HG03469 (cell line): ENCODE measurements around the gene ALKBH7.
"Not testable (repeated sequence)": the region's sequence is repeated elsewhere in the genome, so short reads cannot be mapped to it uniquely, and the experiment has no call there.

Experiments
- ATAC-seq: cut with Tn5 transposase; IDR thresholded peaks from one replicate; pipeline ENCODE4 v1.9.1; 2021; ENCODE audit warnings: mild to moderate bottlenecking, moderate library complexity, moderate number of reproducible peaks; ENCODE audit not compliant: unreplicated experiment

The ALKBH7 gene

DNA sequence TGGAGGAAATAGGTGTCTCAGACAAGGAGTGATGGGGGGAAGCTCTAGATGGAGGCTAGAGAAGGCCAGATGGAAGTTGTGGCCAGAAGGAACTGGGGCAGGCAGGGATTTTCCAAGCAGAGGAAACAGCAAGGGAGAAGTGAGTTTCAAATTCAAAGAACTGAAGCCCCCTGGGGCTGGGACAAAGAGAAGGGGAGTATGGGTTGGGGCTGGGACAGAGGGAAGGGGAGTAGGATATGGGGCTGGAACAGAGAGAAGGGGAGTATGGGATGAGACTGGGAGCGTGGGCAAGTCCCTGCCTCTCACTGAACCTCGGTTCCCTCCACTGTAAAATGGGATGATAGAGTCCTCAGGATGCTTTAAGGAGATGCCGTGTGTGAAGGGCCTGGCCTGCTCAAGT, 22.2 kb downstream of the ALKBH7 start:
- no peak for ATAC-seq

DNA sequence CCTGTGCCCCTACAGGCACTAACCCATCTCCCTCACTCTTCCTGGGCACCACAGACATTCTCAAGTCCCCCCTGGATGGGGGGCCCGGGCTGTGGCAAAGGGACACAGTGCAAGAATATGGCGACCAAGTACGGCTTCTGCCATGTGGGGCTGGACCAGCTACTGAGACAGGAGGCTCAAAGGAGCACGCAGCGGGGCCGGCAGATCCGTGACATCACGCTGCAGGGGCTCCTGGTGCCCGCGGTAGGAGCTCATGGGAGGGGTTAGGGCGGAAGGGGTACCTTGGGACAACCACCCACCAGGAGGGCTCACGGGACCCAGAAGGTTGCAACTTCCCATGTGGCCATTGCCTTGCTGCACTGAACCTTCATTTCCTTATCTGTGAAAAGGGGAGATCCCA, 23.7 kb downstream of the ALKBH7 start:
- ATAC-seq: no peak

DNA sequence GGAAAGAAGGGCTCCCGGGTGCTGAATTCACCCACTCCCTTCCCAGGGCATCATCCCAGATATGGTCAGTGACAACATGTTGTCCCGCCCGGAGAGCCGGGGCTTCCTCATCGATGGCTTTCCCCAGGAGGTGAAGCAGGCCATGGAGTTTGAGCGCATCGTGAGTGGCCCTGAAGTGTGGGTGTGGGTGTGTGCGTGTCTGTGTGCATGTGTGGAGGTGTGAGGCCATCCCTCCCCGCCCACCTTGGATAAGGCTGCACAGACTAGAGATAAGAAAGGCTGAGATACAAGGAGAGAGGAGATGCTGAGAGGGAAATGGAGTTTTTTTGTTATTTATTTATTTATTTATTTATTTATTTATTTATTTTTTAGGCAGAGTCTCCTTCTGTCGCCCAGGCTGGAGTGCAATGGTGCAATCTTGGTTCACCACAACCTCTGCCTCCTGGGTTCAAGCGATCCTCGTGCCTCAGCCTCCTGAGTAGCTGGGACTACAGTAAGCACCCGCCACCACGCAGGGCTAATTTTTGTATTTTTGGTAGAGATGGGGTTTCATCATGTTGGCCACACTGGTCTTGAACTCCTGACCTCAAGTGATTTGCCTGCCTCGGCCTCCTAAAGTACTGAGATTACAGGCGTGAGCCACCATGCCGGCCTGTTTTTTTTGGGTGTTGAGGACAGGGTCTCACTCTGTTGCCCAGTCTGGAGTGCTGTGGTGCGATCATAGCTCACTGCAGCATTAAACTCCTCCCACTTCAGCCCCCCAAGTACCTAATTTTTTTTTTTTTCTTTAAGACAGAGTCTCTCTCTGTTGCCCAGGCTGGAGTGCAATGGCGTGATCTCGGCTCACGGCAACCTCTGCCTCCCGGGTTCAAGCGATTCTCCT, 27.7 kb downstream of the ALKBH7 start:
- ATAC-seq: not testable (repeated sequence)

DNA sequence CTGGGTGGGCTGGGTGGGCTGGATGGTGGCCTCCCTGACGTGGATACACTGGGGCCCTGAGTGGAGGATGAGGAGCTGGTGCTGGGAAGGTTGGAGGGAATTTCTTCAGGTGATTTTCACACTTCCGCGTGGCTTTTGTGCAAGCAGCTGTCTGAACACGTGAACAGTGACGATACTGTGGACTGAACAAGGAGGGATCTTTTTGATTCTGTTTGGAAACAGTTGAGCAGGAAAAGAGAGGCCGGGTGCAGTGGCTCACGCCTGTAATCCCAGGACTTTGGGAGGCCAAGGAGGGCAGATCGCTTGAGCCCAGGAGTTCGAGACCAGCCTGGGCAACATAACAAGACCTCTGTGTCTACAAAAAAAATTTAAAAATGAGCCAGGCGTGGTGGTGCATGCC, 29.5 kb downstream of the ALKBH7 start:
- ATAC-seq: no peak

DNA sequence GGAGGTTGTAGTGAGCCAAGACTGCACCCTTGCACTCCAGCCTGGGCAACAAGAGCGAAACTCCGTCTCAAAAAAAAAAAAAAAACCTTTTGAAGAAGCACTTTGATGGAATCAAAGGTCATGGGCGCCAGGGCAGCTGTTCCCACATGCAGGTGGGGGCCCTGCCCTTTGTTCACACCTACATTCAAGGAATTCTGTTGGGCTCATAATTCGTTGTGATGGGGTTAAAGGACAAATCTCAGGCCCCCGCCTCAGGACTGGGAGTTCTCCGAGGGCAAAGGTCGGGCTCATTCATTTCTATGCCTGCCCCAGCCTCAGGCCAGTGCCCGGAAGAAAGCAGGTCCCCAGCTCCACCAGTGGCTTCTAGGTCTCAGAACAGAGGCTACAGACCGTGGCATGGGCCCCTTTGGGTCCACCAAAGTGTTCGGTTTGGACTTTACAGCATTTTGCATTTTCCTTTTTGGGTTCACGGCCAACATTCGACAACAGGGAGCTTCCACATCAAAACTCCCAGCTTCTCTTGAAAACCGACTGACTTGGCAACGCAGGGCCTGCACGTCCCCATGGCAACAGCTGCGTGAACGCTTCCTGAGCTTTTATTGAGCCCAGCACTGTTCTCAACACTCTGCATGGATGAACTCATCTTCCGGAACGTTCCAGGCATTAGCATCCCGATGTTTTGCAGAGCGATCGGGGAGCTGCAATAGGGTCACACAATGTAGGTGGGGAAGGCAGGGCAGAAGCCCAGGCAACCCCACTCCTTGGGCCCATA, 30.4 kb downstream of the ALKBH7 start:
- no peak for ATAC-seq

DNA sequence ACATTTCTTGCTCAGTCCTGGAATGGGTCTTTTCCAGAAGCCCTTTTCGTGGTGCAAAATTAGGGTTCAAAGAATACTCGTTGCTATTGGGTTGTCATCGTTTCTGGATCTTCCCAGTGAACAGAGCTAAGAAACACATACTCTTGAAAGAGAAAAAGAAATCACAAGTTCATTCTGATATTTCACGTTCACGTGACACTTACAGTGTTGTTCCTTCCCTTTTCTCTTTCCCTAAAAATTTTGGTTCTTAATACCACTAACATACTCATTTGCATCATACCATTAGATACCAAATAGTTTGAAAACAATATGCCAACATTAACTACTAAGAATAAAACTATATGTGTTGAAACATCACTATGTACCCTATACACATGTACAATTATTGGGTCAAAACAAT, 33.8 kb downstream of the ALKBH7 start:
- no peak for ATAC-seq

DNA sequence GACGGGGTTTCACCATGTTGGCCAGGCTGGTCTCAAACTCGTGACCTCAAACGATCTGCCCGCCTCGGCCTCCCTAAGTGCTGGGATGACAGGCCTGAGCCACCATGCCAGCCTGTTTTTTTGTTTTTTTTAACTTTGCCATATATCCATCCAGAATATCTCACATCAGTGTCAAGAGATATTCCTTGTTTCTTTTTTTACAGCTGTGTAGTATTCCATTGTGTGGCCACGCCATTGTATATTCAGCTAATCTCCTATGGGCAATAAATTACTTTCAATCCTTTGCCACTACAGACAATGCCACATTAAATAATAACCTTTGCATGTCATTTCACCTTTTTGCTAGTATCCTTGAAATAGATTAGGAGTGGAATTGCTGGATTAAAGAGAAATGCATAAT, 36.8 kb downstream of the ALKBH7 start:
- no peak for ATAC-seq

DNA sequence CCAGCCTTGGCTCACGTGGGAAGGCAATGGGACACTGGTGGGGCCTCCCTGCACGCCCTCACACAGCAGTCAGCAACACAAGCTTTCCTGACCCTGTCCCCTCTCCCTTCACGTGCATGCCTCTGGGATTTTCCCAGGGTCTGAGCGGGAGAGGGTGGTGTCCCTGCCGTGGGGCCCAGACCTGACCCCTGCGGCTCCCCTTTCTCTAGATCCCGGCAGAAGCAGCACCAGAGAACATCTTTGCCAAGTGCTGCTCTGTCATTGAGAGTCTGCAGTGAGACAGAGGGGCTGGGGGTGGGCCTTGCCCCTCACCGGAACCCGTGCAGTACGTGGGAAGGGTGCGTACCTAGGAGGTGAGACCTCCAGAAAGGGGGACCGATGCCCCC, 39.5 kb downstream of the ALKBH7 start:
- ATAC-seq: no peak

DNA sequence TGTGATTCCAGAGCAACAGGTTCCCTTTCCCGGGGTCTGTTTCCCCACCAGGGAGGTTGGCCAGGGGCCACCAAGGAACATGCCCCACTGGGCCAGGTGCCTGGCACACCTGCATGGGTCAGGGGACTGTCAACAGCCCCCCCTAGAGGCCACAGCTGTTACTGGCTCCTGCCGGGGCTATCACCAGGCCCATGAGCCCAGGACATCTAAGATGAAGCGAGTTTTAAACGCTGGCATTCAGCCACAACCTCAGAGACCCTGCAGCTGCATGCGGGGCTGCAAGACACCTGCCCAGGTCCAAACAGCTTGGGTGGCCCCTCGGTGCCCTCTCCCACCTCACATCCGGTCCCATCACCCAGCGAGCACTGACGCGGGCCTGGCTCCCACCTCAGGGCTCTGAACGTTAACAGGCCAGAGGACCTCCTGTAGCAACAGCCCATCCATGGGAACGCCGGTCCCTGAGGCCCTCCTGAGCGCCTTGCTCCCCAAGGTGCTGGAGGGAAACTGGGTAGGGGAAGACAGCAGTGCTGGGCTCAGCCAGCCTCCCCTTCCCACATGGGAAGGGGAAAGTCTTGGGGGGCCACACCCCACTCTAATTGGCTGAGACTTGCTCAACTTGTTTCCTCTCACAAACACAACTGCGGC, 40.0 kb downstream of the ALKBH7 start:
- ATAC-seq: no peak

DNA sequence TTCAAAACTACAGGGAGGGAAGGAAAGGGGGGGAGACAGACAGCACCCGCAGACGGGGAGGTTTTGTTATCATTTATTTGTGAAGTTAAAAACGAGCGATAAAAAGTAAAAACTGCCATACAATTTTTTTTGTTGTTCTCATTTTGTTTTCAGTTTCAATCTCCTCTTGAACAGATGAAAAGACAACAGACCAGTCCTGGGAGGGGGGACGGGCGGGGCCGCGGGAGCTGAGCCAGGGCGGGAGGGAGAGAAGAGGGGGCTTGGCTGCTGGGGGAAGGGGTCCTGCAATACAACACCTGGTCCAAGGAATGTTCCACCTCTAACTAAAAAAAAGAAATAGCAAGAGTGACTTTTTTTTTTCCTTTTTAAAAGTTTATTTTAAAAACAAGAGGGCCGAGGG, 40.7 kb downstream of the ALKBH7 start:
- no peak for ATAC-seq

DNA sequence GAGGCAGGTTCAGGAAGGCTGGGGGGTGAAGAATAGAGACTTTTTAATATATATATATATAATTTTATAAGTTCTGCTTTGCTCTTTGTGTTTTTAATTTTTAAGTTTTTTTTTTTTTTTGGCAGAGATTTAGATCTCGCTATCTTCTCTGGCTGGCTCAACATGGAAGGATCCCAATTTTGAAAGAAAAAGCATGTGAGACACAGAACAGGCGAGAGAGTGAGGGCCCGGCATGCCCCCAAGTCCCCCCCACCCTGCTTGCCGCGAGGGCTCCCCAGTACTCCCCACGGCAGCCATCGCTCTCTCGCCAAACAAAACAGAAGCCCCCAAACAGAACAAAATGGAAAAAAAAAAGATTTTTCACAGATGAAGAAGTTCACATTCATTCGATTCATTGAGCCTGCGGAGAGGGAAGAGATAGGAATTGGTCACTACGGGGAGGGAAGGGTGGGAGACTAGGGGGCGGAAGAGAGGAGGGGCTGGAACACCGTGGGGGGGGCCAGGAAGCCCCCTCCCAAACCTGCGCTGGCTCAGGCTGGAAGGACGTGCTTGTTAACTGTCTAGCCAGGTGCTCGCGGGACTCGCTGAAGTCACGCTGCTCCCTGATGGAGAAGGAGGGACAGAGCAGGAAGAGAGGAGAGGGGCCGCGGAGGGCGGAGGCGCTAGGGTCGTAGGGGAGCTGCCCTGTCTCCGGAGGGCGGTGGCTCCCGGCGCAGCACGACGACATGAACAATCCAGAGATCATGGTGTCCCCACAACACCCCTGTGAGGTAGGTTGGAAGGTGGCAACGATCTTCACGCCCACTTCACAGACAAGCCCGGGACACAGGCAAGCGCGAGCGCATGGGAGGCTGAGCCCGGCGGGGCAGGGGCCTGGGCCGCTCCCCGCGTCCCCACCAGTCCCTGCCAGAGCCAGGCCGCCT, 41.4 kb downstream of the ALKBH7 start:
- no peak for ATAC-seq

DNA sequence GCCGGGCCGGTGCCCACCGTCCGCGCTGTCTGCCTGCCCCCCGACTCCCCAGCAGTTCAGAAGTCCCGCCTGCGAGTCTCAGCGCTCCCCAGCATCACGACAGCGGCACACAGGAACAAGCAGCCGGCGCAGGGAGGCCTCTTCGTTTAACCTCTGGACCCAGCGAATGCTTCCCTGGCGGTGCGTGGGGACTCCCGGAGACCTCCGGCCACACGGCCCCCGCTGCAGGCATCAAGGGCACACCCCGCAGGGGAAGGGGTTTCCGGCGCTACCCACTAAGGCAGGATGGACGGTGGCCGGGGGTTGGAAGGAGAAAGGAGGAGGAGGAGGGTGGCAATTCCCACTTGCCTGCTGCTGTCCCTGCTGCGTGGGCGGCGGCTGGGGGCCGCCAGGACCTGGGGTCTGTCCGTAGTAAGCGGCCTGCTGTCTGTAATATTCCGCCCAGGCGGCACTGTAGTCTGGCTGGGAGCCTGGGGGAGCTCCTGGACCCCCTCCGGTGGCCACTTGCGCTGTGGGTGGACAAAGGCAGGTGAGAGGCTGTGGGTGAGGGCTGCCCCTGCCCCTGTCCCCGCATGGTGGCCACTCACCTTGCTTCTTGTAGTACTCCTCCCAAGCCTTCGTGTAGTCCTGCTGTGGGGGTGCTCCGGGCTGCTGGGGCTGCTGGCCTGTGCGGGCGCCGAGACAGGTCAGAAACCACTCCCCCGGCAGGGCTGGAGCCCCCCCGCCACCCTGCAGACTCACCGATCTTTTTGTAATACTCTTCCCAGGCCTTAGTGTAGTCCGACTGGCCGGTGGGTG, 42.4 kb downstream of the ALKBH7 start:
- ATAC-seq: no peak

DNA sequence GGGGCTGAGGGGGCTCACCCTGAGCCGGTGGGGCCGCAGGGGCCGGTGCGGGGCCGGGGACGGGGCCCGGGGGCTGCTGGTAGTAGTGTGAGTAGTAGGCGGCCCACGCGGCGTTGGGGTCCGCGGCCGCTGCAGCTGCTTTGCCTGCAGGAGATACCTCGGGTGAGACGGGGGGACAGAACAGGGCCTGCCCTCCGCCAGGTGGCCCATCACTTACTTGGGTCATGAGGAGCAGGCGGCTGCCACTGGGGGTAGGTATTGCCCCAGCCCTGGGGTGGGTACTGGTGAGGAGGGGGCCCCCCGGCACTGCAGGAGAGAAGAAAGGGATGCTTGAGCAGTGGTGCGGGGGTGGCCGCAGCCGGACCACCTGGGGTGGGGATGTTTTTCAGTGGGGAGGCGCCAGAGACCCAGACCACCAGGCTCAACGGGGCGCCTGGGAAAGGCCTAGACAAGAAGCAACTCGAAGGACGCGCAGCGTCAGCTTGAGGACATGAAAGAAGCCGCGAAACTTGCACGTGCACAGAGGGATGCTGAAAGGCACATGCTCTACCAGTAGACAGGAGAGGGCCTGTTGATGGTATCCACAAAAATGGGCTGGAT, 43.1 kb downstream of the ALKBH7 start:
- no peak for ATAC-seq

DNA sequence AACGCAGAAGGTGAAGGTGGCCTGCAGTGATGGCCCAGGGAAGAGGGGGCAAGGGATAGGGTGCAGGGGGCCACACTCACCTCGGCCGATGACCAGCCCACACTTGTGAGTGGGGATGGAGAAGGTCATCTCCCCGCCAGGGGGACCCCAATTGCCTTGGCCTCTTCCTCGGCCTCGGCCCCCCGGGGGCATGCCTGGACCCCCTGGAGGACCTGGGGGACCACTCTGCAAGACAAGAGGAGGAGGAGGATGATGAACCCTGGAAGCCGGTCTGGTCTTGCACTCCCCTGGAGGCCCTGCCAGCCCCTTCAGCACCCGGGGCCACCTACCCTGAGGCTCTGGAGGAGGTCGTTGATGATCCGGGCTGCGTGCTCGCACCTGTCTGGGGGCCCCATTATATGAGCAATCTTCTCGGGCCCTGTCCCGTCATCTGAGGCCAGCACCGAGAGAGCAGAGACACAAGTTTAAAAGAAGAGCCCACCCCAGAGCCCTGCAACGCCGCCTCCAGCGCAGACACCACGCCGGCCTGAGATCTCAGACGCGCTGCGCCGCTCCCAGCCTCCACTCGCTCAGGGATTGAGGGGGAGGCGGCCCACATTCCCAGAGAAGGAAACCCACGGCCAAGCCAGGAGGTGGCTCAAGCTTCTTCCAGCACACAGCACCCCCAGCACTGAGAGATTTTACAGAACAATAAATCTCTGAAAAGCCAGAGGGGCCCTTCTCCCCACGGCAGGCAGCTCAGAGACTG, 44.2 kb downstream of the ALKBH7 start:
- no peak for ATAC-seq

DNA sequence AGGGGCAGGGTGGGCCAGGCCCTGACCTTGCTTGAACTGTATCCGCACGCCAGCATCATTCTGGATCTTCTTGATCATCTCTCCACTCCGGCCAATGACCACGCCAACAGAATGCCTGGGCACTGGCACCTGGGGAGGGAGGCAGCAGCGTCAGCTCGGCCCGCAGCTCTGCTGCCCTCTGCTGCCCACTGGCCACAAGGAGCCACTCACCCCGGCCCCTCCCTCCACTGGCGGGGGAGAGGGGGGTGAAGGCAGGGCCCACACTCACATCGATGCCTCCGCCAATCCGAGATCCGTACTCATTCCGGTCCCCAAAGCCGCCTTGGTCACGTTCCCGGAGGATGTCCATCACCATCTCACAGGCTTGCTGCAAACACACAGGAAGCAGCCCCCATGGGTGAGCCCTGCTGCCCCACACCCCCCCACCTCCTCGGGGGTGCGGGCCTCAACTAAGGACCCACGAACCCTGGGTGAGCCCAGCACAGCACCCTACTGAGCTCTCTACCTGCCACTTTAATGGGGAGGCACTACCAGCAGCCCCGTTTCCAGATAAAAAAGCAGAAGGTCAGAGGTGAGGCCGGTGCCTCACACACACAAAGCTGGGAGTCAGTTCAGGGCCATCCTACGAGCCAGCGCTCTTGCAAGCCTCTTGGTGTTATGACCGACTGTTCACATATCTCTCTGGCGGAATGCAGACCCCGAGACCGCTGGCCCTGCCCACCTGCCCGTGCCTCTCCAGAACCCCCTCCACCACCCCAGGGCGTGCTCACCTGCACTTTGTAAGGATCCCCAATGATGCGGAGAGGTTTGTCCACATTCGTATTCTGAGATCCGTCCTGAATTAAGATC, 45.3 kb downstream of the ALKBH7 start:
- no peak for ATAC-seq

DNA sequence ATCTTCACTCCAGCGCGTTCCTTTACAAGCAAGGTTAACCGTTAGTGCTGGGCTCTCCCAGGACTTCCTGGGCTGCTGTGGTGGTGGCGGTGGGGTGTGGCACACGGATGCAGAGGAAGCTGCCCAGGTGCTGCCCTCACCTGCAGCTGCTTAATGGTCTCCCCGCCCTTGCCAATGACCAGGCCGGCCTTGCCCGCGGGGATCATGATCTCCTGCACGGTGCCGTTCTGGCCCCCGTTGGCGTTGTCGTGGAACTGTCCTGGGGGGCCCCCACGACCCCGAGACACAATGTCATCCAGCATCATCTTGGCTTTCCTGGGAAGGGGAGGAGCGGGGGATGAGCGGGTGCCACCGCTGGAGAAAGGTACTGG, 46.0 kb downstream of the ALKBH7 start:
- ATAC-seq: no peak

DNA sequence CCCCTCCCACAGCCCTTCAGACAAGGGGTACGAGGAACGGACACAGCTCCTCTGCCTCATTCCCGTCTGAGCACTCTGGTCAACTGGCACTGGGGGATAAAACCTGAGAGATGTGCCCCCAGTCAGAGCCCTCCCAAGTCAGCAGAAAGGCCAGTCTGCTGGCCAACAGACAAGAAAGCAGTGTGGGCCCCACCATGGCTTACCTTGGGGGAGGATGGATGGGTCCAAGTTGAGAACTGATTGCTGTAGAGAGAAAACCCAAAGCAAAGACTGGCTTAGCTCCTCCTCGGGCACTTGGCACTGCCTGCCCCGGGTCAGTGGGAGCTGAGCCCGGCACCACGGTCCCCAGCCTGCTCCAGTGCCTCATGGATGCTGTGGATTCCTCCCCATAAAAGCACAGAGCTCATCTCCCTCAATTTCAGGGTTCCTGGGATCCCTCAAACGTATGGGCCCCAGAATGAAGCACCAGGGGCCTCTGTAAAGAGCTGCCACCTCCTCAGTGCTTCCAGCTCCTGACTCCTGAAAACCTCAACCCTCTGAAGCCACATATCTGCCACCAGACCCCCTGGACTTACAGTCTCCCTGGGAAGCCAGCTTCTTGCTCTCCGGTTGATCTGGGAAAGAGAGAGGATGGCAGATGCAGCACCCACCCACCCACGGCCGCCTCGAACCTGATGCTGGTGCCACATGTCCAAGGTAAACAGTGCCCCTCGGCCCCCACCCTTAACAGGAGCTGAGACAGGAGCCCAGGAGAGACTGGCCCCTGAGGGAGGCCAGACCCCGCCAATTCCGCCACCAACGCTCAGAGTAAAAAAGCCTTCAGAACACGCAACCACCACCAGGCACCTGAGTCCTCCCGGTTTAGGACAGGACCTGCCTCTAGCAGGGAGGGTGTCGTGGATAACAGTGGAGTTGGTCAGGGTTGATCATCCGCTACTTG, 48.8 kb downstream of the ALKBH7 start:
- ATAC-seq: no peak
